ENCODE results near the gene SULT1B1.

The SULT1B1 gene

GRCh38 chr4:69684804-69685203 is 75.6 kb downstream of the SULT1B1 start:
- DNase-seq, result no peak

All from eye (tissue), 1 donor.